ELR (cell line): ENCODE measurements around the gene CHD6.

Experiments
- DNase-seq: peaks from one replicate; pipeline ENCODE4 v3.0.0-alpha.2; 2015; ENCODE audit warnings: low read depth

CHD6 gene

GRCh38 chr20:41425180-41425884 lies 192.8 kb downstream of the CHD6 start:
- no peak for DNase-seq

GRCh38 chr20:41424546-41424945 lies 193.6 kb downstream of the CHD6 start:
- no peak for DNase-seq

- DNase-seq, result no peak
Measured at GRCh38 chr20:41424011-41424410, 194.2 kb downstream of the CHD6 start.

- DNase-seq, result no peak
Measured at GRCh38 chr20:41422953-41423352, 195.2 kb downstream of the CHD6 start.

GRCh38 chr20:41418739-41419293 lies 199.4 kb downstream of the CHD6 start:
- DNase-seq, result no peak

GRCh38 chr20:41418031-41418430 lies 200.1 kb downstream of the CHD6 start:
- DNase-seq, result no peak

GRCh38 chr20:41415191-41415590 lies 203.0 kb downstream of the CHD6 start:
- DNase-seq, result no peak

- DNase-seq, result no peak
Measured at GRCh38 chr20:41413169-41413568, 205.0 kb downstream of the CHD6 start.

- DNase-seq, result no peak
Measured at GRCh38 chr20:41412324-41413120, 205.7 kb downstream of the CHD6 start.

- peak; percentile 61 for DNase-seq
Measured at GRCh38 chr20:41411391-41411847, 206.8 kb downstream of the CHD6 start.

- DNase-seq, result no peak
Measured at GRCh38 chr20:41408986-41409385, 209.2 kb downstream of the CHD6 start.

- no peak for DNase-seq
Measured at GRCh38 chr20:41408156-41408794, 209.9 kb downstream of the CHD6 start.

- no peak for DNase-seq
Measured at GRCh38 chr20:41407607-41408006, 210.6 kb downstream of the CHD6 start.

- no peak for DNase-seq
Measured at GRCh38 chr20:41406896-41407444, 211.2 kb downstream of the CHD6 start.

GRCh38 chr20:41406353-41406752 lies 211.8 kb downstream of the CHD6 start:
- no peak for DNase-seq

GRCh38 chr20:41405436-41405835 lies 212.7 kb downstream of the CHD6 start:
- DNase-seq, result no peak

GRCh38 chr20:41403604-41404003 lies 214.6 kb downstream of the CHD6 start:
- no peak for DNase-seq

GRCh38 chr20:41398408-41398807 lies 219.8 kb downstream of the CHD6 start:
- DNase-seq, result no peak

- DNase-seq, result peak; percentile 50
Measured at GRCh38 chr20:41395667-41396664, 222.2 kb downstream of the CHD6 start.

- no peak for DNase-seq
Measured at GRCh38 chr20:41394931-41395666, 223.1 kb downstream of the CHD6 start.
